NCI-H460 (cell line): ENCODE results near the gene DOCK7. TPM values are rescaled to one million over a fixed set of nuclear protein-coding genes. Genes with fewer than 3 reads are reported as not detected.
"Not testable (repeated sequence)": the region's sequence is repeated elsewhere in the genome, so short reads cannot be mapped to it uniquely, and the experiment has no call there.

Experiments
- DNase-seq: peaks from one replicate; pipeline ENCODE4 v3.0.0-alpha.2; 2016; ENCODE audit warnings: low read depth; ENCODE audit errors: extremely low read depth
- total RNA-seq: library from RNA; depleted of rRNA; stranded (reverse); fragments of >200 nt; shearing (Covaris generic); gene quantifications from 2 replicates; pipeline ENCODE4 v1.2.3, GENCODE V29; 2014

The DOCK7 gene
- total RNA-seq, 1 experiment from 2014 or later = 48.6 TPM

- DNase-seq = no peak
Measured at GRCh38 chr1:62536865-62537264, 151.3 kb downstream of the DOCK7 start.

GRCh38 chr1:62530516-62531154 lies 157.6 kb downstream of the DOCK7 start:
- peak; percentile 44 for DNase-seq

GRCh38 chr1:62529227-62529626 lies 159.0 kb downstream of the DOCK7 start:
- no peak for DNase-seq

- DNase-seq = no peak
Measured at GRCh38 chr1:62528015-62528414, 160.2 kb downstream of the DOCK7 start.

- DNase-seq = not testable (repeated sequence)
Measured at GRCh38 chr1:62527346-62527745, 160.8 kb downstream of the DOCK7 start.

GRCh38 chr1:62523860-62524259 lies 164.3 kb downstream of the DOCK7 start:
- DNase-seq = no peak

- DNase-seq = no peak
Measured at GRCh38 chr1:62516600-62516999, 171.6 kb downstream of the DOCK7 start.

- no peak for DNase-seq
Measured at GRCh38 chr1:62514746-62515423, 173.3 kb downstream of the DOCK7 start.

- no peak for DNase-seq
Measured at GRCh38 chr1:62513013-62513412, 175.2 kb downstream of the DOCK7 start.

GRCh38 chr1:62509028-62509427 lies 179.2 kb downstream of the DOCK7 start:
- DNase-seq = no peak

GRCh38 chr1:62508187-62508758 lies 179.9 kb downstream of the DOCK7 start:
- peak; percentile 25 for DNase-seq

GRCh38 chr1:62500210-62500609 lies 188.0 kb downstream of the DOCK7 start:
- no peak for DNase-seq

GRCh38 chr1:62494137-62494536 lies 194.0 kb downstream of the DOCK7 start:
- DNase-seq = no peak

- no peak for DNase-seq
Measured at GRCh38 chr1:62493656-62494055, 194.5 kb downstream of the DOCK7 start.

- no peak for DNase-seq
Measured at GRCh38 chr1:62492521-62492920, 195.7 kb downstream of the DOCK7 start.

GRCh38 chr1:62487956-62488355 lies 200.2 kb downstream of the DOCK7 start:
- DNase-seq = no peak

- DNase-seq = no peak
Measured at GRCh38 chr1:62484824-62485468, 203.2 kb downstream of the DOCK7 start.

- no peak for DNase-seq
Measured at GRCh38 chr1:62481681-62482080, 206.5 kb downstream of the DOCK7 start.

- no peak for DNase-seq
Measured at GRCh38 chr1:62476525-62477219, 211.5 kb downstream of the DOCK7 start.

- no peak for DNase-seq
Measured at GRCh38 chr1:62467092-62467491, 221.1 kb downstream of the DOCK7 start.

- no peak for DNase-seq
Measured at GRCh38 chr1:62462370-62462769, 225.8 kb downstream of the DOCK7 start.
